ENCODE measurements around the gene FPGS.

Gene FPGS

DNA sequence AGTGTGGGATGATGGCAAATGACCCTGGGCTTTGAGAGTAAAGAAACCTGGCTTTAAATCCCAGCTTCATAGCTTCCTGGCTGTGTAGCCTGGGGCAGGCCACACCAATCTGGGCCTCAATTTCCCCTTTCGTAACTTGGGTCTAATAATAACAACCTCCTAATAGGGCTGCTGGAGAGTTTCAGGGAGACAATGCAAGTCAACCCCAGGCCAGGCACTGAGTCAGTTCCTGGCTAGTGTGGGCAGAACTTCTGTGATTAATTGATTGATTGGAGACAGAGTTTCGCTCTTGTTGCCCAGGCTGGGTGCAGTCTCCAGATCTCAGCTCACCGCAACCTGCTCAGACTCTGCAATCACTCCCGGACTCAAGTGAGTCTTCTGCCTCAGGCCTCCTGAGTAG lies 20.9 kb upstream of the FPGS start:
- no peaks in the 10 kb centered on the region for H3K9me3 ChIP-seq (ENCODE audit: insufficient read depth, low read depth, low read length)
- no peak overlapping the region for H3K9ac ChIP-seq (ENCODE audit: low read depth, low read length)
- no peak overlapping the region for H3K27ac ChIP-seq (ENCODE audit: low read length)
- H3K4me1 ChIP-seq (ENCODE audit: insufficient read depth, low read length) = no peaks in the 10 kb centered on the region
- H3K27me3 ChIP-seq (ENCODE audit: insufficient read depth, low read length) = no peaks in the 10 kb centered on the region
- H3K4me3 ChIP-seq (ENCODE audit: low read length) = no peak overlapping the region
- H3K36me3 ChIP-seq (ENCODE audit: insufficient read depth, low read depth, low read length) = 0 out of 2 replicates have a peak, but pooled peaks cover under 1% of the 10 kb centered on the region

DNA sequence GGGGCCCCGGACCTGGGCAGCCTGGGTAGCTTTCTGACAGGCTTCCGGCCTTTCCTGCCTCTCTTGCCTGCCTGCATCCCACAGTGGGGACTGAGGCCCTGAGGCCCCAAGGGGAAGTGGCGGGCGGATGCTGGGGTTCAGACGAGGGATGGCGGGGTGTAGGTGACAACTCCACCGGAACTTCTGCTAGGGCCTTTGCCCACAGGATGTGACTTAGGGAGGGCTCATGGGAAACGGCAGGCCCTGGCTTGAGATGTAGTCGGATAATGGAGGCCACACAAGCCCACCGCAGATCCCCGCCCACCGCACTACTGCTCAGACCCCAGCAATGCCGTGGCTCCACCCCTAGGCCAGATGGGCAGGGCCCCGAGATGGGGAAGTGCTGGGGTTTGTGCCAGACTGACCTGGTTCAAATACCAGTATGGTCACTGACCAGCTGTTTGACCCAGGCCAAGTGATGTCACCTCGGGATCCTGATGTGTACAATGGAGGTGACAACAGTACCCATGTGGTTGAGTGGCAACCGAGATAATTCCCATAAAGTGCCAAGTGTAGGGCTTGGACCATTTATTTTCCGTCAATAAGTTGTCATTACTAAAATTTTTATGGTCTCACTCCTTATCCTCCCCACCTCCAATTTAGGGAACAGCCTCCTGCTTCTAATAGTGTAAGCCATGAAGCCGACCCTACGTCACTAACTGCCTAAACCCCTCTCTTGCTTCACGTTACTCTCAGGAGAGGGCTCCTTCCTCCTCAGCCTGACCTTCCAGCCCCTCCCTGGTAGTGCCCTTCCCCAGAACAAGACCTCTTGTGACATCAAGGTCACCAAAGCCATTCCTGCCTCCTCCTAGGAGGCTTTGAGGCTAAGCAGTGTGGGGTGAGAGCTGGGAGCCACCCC lies 19.3 kb upstream of the FPGS start:
- no peak overlapping the region for H3K27ac ChIP-seq (ENCODE audit: low read length)
- H3K9ac ChIP-seq (ENCODE audit: low read depth, low read length) = no peak overlapping the region
- H3K27me3 ChIP-seq (ENCODE audit: insufficient read depth, low read length) = no peaks in the 10 kb centered on the region
- no peaks in the 10 kb centered on the region for H3K9me3 ChIP-seq (ENCODE audit: insufficient read depth, low read depth, low read length)
- no peak overlapping the region for H3K4me3 ChIP-seq (ENCODE audit: low read length)
- H3K4me1 ChIP-seq (ENCODE audit: insufficient read depth, low read length) = 0 out of 2 replicates have a peak, but pooled peaks cover 2% of the 10 kb centered on the region
- H3K36me3 ChIP-seq (ENCODE audit: insufficient read depth, low read depth, low read length) = peaks cover 16% of the 10 kb centered on the region

DNA sequence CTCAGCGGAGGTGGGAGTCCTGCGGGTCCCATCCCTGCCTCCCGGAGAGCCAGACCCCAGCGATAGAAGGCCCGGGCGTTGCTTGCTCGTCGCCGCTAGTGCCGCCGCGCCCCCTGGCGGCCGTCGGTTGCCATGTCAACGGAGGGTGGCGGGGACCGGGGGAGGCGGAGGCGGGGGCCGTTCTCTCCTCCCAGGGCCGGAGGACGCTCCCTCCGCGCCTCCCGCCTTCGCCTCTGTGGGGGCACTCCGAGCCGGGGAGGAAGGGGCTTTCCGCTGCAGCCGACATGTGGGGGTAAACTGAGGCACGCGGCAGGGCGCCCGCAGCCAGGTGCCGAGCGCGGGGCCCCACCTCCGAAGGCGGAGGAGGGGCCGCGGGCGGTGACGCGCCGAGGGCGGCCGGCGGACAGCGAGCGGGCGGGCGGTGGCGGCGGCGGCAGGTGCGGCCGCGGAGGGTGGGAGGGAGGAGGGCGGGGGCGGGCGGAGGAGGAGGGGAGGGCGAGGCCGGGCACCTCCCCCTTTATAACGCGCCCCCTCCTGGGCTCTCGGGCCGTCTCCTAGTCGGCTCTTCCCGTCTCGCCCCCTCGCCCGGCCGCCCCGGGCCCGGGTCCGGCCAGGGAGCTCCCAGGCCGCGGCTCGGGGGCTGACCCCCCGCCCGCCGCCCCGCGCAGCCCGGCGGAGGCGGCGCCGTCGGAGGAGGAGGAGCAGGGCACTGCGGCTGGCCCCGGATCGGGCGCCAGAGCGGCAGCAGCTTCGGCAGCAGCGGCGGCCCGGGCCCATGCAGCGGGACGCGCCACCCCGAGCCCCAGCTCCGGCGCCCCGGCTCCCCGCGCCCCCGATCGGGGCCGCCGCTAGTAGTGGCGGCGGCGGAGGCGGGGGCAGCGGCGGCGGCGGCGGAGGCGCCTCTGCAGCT lies 17.4 kb upstream of the FPGS start:
- Histone ChIP-seq H3K9ac (ENCODE audit: low read depth, low read length) (no peak overlapping the region), H3K4me1 (ENCODE audit: insufficient read depth, low read length) (0 out of 2 replicates have a peak, but pooled peaks cover 2% of the 10 kb centered on the region), H3K4me3 (ENCODE audit: low read length) (peak overlapping the region; percentile 89), H3K9me3 (ENCODE audit: insufficient read depth, low read depth, low read length) (no peaks in the 10 kb centered on the region), H3K27me3 (ENCODE audit: insufficient read depth, low read length) (no peaks in the 10 kb centered on the region), H3K27ac (ENCODE audit: low read length) (no peak overlapping the region), H3K36me3 (ENCODE audit: insufficient read depth, low read depth, low read length) (peaks cover 35% of the 10 kb centered on the region)

DNA sequence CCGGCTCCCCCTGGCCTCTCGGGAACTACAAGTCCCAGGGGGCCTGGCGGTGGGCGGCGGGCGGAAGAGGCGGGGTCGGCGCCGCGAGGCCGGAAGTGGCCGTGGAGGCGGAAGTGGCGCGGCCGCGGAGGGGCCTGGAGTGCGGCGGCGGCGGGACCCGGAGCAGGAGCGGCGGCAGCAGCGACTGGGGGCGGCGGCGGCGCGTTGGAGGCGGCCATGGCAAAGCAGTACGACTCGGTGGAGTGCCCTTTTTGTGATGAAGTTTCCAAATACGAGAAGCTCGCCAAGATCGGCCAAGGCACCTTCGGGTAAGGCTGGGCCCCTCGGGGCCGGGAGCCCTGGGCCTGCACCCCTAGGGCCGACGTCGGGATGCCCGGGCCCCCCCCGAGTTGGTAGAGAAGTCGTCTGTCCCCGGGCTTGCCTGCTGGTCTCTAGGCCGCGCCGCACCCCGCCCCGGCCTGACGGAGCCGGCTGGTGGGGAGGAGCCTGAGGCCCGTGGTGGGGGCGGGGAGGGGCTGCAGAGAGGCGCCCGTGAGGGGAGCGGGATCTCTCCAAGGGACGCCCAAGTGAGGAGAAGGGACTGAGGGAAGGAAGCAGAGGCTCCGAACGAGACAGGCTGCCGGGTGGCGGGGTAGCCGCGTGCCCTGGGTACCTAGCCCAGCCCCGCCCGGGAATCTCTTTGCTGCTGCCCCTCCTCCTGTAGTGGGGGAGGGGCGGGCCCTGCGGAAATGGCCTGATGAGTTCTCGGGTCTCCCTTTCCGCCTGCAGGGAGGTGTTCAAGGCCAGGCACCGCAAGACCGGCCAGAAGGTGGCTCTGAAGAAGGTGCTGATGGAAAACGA lies 16.5 kb upstream of the FPGS start, which contains the start of gene CDK9:
CDK9 (plus strand) TSS at position 102 of the 840 bp plus-strand sequence; CDS start at position 217, 115 bp downstream.
- H3K9ac ChIP-seq (ENCODE audit: low read depth, low read length) = peak within 1 kb of the TSS; percentile 77; the same call in 1 of the 2 replicates
- peak within 1 kb of the TSS; percentile 89 for H3K4me3 ChIP-seq (ENCODE audit: low read length)
- peak within 1 kb of the TSS; percentile 72 for H3K27ac ChIP-seq (ENCODE audit: low read length)
- no peaks in the 10 kb centered on the region for H3K9me3 ChIP-seq (ENCODE audit: insufficient read depth, low read depth, low read length)
- H3K27me3 ChIP-seq (ENCODE audit: insufficient read depth, low read length) = no peaks in the 10 kb centered on the region
- H3K36me3 ChIP-seq (ENCODE audit: insufficient read depth, low read depth, low read length) = peaks cover 44% of the 10 kb centered on the region
- 0 out of 2 replicates have a peak, but pooled peaks cover 2% of the 10 kb centered on the region for H3K4me1 ChIP-seq (ENCODE audit: insufficient read depth, low read length)

DNA sequence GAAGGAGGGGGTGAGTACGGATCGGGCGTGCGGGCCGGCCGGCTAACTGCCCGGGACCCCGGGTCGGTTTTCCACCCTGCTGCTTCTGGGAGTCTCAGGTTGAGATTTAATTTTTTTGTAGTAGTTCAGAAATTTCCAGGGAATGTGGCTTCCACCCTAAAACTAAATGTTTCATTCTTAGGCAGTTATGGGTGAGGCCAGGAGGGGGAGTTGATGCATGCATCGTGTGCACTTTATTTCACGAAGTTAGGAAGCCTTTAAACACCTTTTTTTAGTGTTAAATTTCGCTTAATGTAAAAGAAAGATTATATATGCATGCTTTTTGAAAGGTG lies 15.9 kb upstream of the FPGS start:
- Histone ChIP-seq H3K36me3 (ENCODE audit: insufficient read depth, low read depth, low read length) (peaks cover 50% of the 10 kb centered on the region), H3K4me1 (ENCODE audit: insufficient read depth, low read length) (0 out of 2 replicates have a peak, but pooled peaks cover 2% of the 10 kb centered on the region), H3K27ac (ENCODE audit: low read length) (peak overlapping the region; percentile 72), H3K4me3 (ENCODE audit: low read length) (peak overlapping the region; percentile 89), H3K9me3 (ENCODE audit: insufficient read depth, low read depth, low read length) (no peaks in the 10 kb centered on the region), H3K9ac (ENCODE audit: low read depth, low read length) (peak overlapping the region; percentile 77; the same call in 1 of the 2 replicates), H3K27me3 (ENCODE audit: insufficient read depth, low read length) (no peaks in the 10 kb centered on the region)

DNA sequence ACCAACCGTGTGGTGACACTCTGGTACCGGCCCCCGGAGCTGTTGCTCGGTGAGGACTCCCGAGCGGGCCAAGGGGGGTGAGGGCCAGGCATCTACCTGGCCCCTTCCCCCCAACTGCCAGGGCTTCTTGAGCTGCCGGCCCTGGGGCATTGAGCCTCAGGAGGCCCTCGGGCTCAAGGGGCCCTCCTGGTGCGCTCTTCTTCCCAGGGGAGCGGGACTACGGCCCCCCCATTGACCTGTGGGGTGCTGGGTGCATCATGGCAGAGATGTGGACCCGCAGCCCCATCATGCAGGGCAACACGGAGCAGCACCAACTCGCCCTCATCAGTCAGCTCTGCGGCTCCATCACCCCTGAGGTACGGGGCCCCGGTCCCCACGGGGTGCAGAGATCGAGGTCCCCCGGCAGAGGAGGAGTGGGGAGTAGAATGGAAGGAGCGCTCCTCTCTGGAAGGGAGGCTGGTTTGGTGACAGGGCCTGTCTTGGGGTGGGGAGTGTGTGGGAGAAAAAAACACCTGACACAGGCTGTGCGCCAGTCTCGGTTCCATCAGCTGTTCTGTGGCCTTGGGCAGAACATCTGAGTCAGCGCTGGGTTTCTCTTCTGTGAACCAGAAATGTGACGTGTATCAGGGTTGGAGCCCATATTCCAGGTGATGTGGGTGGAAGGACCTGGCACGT lies 14.2 kb upstream of the FPGS start:
- Histone ChIP-seq H3K27ac (ENCODE audit: low read length) (no peak overlapping the region), H3K27me3 (ENCODE audit: insufficient read depth, low read length) (no peaks in the 10 kb centered on the region), H3K4me1 (ENCODE audit: insufficient read depth, low read length) (0 out of 2 replicates have a peak, but pooled peaks cover 2% of the 10 kb centered on the region), H3K36me3 (ENCODE audit: insufficient read depth, low read depth, low read length) (peaks cover 66% of the 10 kb centered on the region), H3K9ac (ENCODE audit: low read depth, low read length) (no peak overlapping the region), H3K4me3 (ENCODE audit: low read length) (no peak overlapping the region), H3K9me3 (ENCODE audit: insufficient read depth, low read depth, low read length) (no peaks in the 10 kb centered on the region)

DNA sequence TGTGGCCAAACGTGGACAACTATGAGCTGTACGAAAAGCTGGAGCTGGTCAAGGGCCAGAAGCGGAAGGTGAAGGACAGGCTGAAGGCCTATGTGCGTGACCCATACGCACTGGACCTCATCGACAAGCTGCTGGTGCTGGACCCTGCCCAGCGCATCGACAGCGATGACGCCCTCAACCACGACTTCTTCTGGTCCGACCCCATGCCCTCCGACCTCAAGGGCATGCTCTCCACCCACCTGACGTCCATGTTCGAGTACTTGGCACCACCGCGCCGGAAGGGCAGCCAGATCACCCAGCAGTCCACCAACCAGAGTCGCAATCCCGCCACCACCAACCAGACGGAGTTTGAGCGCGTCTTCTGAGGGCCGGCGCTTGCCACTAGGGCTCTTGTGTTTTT lies 13.5 kb upstream of the FPGS start:
- Histone ChIP-seq H3K9me3 (ENCODE audit: insufficient read depth, low read depth, low read length) (no peaks in the 10 kb centered on the region), H3K36me3 (ENCODE audit: insufficient read depth, low read depth, low read length) (peaks cover 67% of the 10 kb centered on the region), H3K4me1 (ENCODE audit: insufficient read depth, low read length) (0 out of 2 replicates have a peak, but pooled peaks cover 2% of the 10 kb centered on the region), H3K4me3 (ENCODE audit: low read length) (no peak overlapping the region), H3K27me3 (ENCODE audit: insufficient read depth, low read length) (no peaks in the 10 kb centered on the region), H3K9ac (ENCODE audit: low read depth, low read length) (no peak overlapping the region), H3K27ac (ENCODE audit: low read length) (no peak overlapping the region)

DNA sequence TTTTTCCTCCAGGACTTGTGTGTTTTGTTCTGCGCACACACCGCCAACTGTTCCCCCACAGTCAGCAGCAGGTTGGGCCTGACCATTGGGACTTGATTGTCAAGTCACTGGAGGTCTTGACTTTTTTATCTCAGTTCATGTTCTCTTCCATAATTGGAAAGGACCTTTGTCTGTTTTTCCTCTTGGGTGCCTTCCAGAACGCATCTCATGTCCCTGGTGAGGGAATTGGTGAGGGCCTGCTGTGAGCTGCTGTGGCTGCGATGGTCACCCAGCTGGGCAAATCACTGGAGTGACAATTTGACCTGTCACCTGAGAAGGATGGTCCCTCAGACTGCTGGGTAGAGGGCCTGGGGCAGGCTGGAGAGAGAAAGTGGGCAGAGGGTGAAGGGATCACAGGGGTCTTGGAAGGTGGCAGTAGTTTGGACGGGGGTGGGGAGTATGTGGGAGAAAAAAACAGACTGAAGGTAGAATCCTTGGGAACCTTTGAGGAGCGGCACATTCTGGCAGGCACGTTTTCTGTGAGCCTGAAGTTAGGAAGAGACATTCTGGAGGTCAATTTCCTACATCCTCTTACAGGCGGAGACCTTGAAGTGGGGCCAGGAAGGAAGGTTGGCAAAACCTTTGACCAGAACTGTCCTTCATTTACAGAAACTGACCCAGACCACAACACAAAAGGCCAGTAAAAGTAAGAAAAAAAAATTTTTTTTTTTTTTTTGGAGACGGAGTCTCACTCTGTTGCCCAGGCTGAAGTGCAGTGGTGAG lies 12.4 kb upstream of the FPGS start:
- Histone ChIP-seq H3K4me1 (ENCODE audit: insufficient read depth, low read length) (0 out of 2 replicates have a peak, but pooled peaks cover 2% of the 10 kb centered on the region), H3K27ac (ENCODE audit: low read length) (no peak overlapping the region), H3K27me3 (ENCODE audit: insufficient read depth, low read length) (no peaks in the 10 kb centered on the region), H3K9ac (ENCODE audit: low read depth, low read length) (no peak overlapping the region), H3K36me3 (ENCODE audit: insufficient read depth, low read depth, low read length) (peaks cover 67% of the 10 kb centered on the region), H3K9me3 (ENCODE audit: insufficient read depth, low read depth, low read length) (no peaks in the 10 kb centered on the region), H3K4me3 (ENCODE audit: low read length) (no peak overlapping the region)

DNA sequence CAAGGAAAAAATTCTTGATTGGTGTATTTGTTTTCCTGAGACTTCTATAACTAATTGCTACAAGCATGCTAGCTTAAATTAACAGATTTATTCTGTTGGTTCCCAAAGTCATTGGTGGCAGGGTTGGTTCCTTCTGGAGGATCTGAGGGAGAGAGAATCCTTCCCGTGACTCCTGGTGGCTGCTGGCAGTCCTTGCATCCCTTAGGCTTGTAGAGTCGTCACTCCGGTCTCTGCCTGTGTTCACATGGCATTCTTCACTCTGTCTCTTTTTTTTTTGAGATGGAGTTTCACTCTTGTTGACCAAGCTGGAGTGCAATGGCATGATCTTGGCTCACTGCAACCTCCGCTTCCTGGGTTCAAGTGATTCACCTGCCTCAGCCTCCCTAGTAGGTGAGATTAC lies 11.6 kb upstream of the FPGS start:
- no peak overlapping the region for H3K27ac ChIP-seq (ENCODE audit: low read length)
- H3K27me3 ChIP-seq (ENCODE audit: insufficient read depth, low read length) = no peaks in the 10 kb centered on the region
- no peak overlapping the region for H3K4me3 ChIP-seq (ENCODE audit: low read length)
- no peaks in the 10 kb centered on the region for H3K9me3 ChIP-seq (ENCODE audit: insufficient read depth, low read depth, low read length)
- H3K9ac ChIP-seq (ENCODE audit: low read depth, low read length) = no peak overlapping the region
- peaks cover 67% of the 10 kb centered on the region for H3K36me3 ChIP-seq (ENCODE audit: insufficient read depth, low read depth, low read length)
- 0 out of 2 replicates have a peak, but pooled peaks cover 2% of the 10 kb centered on the region for H3K4me1 ChIP-seq (ENCODE audit: insufficient read depth, low read length)

DNA sequence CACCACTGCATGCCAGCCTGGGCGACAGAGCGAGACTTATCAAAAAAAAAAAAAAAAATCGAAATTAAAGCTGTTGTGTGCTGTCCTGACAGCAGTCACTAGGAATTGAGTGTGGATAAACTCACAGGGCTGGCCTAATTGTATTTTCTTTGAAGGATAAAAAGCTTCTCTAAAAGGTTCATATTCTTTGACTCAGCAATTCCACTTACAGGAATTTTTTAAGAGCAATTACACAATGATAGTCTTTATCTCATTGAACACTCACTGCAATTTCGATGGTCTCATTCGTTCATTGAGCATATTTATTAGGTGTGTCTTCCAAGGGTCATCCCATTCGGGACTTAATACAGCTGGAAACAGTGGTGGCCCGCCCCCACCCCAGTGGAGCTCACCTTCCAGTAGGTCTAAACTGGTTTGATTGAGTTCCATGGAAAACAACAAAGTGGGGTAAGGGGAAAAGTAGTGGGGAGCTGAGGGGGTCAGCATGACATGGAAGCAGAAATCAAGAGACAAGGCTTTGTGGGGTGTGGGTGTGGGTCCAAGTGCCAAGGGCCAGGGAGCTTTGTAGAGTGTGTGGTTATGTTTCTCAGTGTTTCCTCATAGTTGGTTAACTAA lies 10.2 kb upstream of the FPGS start:
- Histone ChIP-seq H3K9ac (ENCODE audit: low read depth, low read length) (no peak overlapping the region), H3K27me3 (ENCODE audit: insufficient read depth, low read length) (no peaks in the 10 kb centered on the region), H3K4me3 (ENCODE audit: low read length) (no peak overlapping the region), H3K27ac (ENCODE audit: low read length) (no peak overlapping the region), H3K9me3 (ENCODE audit: insufficient read depth, low read depth, low read length) (no peaks in the 10 kb centered on the region), H3K36me3 (ENCODE audit: insufficient read depth, low read depth, low read length) (peaks cover 59% of the 10 kb centered on the region), H3K4me1 (ENCODE audit: insufficient read depth, low read length) (no peaks in the 10 kb centered on the region)
